ENCODE results near the gene EPAS1. TPM values are rescaled to one million over a fixed set of nuclear protein-coding genes. Genes with fewer than 3 reads are reported as not detected.

Gene EPAS1
- total and polyA plus RNA-seq, 2 of the 13 experiments (the other 11 are each of a cell fraction or from before 2014, with no cell fraction given) = 47.1 to 182 TPM

DNA sequence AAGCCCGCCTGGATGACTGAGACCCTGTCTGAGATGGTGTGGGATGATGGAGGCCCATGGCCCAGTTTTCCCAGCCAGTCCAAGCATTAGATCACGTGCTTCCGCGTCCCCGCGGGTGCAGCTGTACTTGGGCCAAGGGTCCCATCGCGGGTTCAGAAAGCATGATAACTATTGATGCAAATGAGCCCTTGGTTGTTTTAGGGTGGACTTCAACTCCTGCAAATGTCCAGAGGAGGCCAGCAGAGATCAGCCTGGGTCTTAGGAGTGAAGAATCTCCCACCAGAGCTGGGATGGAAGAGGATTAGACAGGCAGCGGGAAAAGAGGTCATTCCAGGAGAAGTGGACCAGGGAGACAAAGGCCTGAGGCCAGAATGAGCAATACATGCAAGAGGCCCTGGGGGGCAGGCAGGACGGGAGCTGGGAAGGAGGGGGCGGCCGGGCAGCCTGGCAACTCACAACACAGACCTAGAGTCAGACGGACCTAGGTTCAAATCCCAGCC lies 92.3 kb downstream of the EPAS1 start:
- Histone ChIP-seq H3K9me3 (ENCODE audit: low read length) (no peaks in the 10 kb centered on the region), H3K79me2 (ENCODE audit: insufficient read depth, low read length) (no peaks in the 10 kb centered on the region), H3K4me2 (ENCODE audit: low read depth, low read length) (no peak overlapping the region), H2AFZ (ENCODE audit: low read length) (no peak overlapping the region), H4K20me1 (ENCODE audit: insufficient read depth, low read length) (no peaks in the 10 kb centered on the region), H3K9ac (ENCODE audit: insufficient read depth, low read depth, low read length) (no peak overlapping the region), H3K27me3 (ENCODE audit: control insufficient read depth in 1 of 2, insufficient read depth in 2 of 2, low read length in 2 of 2) (no peaks in the 10 kb centered on the region), H3K36me3 (replicated peaks in 1 of 2; ENCODE audit: control insufficient read depth in 1 of 2, insufficient read depth in 2 of 2, low read length in 2 of 2) (peaks cover 13 to 18% of the 10 kb centered on the region in 2 experiments; a peak in 4 of 5 replicates), H3K4me3 (replicated peaks in 1 of 3; ENCODE audit: insufficient read depth in 1 of 3, low read depth in 2 of 3, low read length in 3 of 3) (no peak overlapping the region), H3K27ac (ENCODE audit: extremely low read length, insufficient read depth, low read length) (peak overlapping the region; percentile 1), H3K4me1 (ENCODE audit: insufficient read depth, low read length) (peaks cover 56% of the 10 kb centered on the region)
- ChIA-PET CTCF (ENCODE audit: low intra/inter-chr PET ratio, low total read pairs) (interaction anchor here (2.0 kb wide), 1 partner anchor 72 kb away, joined by 5 read pairs; no protein-coding TSS in a partner anchor), POLR2A (interaction anchor here (1.3 kb wide), 1 partner anchor 19 kb away, joined by 3 read pairs; no protein-coding TSS in a partner anchor)
- BruUV-seq (replicated peaks) = no TSS peak
- DNase-seq (ENCODE audit: low spot score) = peak; percentile 39
- in situ Hi-C loops (cut with HindIII; ENCODE audit: extremely low pct_ligation_motif_present, low pct_unique_long_range_greater_than_20kb) (no loop called here), intact Hi-C loops (cut with micrococcal nuclease; ENCODE audit: unreplicated experiment) (no loop called here)
- no peak for FAIRE-seq
- peak; percentile 35 for ATAC-seq
- WGBS (ENCODE audit: low lambda C conversion rate) = 92% methylated on average over 13 of the region's 13 CpGs
- TF ChIP-seq, protein P1, sequence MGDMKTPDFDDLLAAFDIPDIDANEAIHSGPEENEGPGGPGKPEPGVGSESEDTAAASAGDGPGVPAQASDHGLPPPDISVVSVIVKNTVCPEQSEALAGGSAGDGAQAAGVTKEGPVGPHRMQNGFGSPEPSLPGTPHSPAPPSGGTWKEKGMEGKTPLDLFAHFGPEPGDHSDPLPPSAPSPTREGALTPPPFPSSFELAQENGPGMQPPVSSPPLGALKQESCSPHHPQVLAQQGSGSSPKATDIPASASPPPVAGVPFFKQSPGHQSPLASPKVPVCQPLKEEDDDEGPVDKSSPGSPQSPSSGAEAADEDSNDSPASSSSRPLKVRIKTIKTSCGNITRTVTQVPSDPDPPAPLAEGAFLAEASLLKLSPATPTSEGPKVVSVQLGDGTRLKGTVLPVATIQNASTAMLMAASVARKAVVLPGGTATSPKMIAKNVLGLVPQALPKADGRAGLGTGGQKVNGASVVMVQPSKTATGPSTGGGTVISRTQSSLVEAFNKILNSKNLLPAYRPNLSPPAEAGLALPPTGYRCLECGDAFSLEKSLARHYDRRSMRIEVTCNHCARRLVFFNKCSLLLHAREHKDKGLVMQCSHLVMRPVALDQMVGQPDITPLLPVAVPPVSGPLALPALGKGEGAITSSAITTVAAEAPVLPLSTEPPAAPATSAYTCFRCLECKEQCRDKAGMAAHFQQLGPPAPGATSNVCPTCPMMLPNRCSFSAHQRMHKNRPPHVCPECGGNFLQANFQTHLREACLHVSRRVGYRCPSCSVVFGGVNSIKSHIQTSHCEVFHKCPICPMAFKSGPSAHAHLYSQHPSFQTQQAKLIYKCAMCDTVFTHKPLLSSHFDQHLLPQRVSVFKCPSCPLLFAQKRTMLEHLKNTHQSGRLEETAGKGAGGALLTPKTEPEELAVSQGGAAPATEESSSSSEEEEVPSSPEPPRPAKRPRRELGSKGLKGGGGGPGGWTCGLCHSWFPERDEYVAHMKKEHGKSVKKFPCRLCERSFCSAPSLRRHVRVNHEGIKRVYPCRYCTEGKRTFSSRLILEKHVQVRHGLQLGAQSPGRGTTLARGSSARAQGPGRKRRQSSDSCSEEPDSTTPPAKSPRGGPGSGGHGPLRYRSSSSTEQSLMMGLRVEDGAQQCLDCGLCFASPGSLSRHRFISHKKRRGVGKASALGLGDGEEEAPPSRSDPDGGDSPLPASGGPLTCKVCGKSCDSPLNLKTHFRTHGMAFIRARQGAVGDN (CRISPR knock-in tag; IDR thresholded peaks at IDR 0.05) = peak; percentile 71
- TF ChIP-seq, protein P2, sequence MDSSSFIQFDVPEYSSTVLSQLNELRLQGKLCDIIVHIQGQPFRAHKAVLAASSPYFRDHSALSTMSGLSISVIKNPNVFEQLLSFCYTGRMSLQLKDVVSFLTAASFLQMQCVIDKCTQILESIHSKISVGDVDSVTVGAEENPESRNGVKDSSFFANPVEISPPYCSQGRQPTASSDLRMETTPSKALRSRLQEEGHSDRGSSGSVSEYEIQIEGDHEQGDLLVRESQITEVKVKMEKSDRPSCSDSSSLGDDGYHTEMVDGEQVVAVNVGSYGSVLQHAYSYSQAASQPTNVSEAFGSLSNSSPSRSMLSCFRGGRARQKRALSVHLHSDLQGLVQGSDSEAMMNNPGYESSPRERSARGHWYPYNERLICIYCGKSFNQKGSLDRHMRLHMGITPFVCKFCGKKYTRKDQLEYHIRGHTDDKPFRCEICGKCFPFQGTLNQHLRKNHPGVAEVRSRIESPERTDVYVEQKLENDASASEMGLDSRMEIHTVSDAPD (CRISPR knock-in tag; IDR thresholded peaks at IDR 0.05) = no peak
- TF ChIP-seq EP300 (IDR thresholded peaks at IDR 0.05; ENCODE audit: low read depth in 2 of 2, low read length in 2 of 2) (no peak), EP300 (CRISPR knock-in tag; IDR thresholded peaks at IDR 0.05; ENCODE audit: borderline replicate concordance) (no peak), KMT2A (CRISPR knock-in tag; IDR thresholded peaks at IDR 0.05) (no peak), PITX1 (CRISPR knock-in tag; IDR thresholded peaks at IDR 0.05) (peak; percentile 35; the same call in 1 of the 2 replicates), ZNF350 (CRISPR knock-in tag; IDR thresholded peaks at IDR 0.05; ENCODE audit: borderline replicate concordance, low read depth) (0 out of 2 replicates have a peak, but pooled peaks have one; percentile 52), ZC3H4 (CRISPR knock-in tag; IDR thresholded peaks at IDR 0.05; ENCODE audit: borderline replicate concordance) (no peak), FOXK1 (CRISPR knock-in tag; IDR thresholded peaks at IDR 0.05; ENCODE audit: borderline replicate concordance, low read depth) (no peak), ZNF572 (CRISPR knock-in tag; IDR thresholded peaks at IDR 0.05) (peak; percentile 53; the same call in 1 of the 2 replicates)
- TF ChIP-seq, protein P3, sequence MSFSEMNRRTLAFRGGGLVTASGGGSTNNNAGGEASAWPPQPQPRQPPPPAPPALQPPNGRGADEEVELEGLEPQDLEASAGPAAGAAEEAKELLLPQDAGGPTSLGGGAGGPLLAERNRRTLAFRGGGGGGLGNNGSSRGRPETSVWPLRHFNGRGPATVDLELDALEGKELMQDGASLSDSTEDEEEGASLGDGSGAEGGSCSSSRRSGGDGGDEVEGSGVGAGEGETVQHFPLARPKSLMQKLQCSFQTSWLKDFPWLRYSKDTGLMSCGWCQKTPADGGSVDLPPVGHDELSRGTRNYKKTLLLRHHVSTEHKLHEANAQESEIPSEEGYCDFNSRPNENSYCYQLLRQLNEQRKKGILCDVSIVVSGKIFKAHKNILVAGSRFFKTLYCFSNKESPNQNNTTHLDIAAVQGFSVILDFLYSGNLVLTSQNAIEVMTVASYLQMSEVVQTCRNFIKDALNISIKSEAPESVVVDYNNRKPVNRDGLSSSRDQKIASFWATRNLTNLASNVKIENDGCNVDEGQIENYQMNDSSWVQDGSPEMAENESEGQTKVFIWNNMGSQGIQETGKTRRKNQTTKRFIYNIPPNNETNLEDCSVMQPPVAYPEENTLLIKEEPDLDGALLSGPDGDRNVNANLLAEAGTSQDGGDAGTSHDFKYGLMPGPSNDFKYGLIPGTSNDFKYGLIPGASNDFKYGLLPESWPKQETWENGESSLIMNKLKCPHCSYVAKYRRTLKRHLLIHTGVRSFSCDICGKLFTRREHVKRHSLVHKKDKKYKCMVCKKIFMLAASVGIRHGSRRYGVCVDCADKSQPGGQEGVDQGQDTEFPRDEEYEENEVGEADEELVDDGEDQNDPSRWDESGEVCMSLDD (CRISPR knock-in tag; IDR thresholded peaks at IDR 0.05; ENCODE audit: borderline replicate concordance) = no peak
- TF ChIP-seq, protein P4, sequence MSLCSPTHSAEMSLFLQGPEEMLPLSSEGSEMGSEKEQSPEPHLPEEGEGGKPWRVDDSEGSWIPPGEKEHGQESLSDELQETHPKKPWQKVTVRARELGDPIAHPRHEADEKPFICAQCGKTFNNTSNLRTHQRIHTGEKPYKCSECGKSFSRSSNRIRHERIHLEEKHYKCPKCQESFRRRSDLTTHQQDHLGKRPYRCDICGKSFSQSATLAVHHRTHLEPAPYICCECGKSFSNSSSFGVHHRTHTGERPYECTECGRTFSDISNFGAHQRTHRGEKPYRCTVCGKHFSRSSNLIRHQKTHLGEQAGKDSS (CRISPR knock-in tag; IDR thresholded peaks at IDR 0.05; ENCODE audit: borderline replicate concordance, low read depth) = 0 out of 2 replicates have a peak, but pooled peaks have one; percentile 38
